ENCODE results near the gene WDR86.

Gene WDR86

DNA sequence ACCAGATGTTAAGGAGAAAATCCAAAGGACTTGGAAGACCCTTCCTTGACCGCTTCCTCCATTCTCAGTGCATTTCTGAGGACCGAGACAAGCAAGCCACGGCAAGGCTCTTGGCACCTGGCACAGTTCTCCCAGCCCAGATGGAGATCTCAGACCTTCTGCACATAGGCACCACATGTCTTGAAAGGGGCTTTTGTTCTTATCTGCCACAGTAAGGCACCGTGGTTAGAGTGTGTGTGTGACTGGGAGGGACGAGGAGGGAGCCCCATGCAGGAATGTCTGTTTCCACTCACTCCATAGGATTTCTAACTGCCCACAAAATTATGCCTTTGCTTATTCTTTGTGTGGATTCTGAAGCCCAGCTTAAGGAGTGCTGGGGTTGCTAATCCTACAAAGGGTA is 10.3 kb upstream of the WDR86 start:
- TF ChIP-seq, protein P1, sequence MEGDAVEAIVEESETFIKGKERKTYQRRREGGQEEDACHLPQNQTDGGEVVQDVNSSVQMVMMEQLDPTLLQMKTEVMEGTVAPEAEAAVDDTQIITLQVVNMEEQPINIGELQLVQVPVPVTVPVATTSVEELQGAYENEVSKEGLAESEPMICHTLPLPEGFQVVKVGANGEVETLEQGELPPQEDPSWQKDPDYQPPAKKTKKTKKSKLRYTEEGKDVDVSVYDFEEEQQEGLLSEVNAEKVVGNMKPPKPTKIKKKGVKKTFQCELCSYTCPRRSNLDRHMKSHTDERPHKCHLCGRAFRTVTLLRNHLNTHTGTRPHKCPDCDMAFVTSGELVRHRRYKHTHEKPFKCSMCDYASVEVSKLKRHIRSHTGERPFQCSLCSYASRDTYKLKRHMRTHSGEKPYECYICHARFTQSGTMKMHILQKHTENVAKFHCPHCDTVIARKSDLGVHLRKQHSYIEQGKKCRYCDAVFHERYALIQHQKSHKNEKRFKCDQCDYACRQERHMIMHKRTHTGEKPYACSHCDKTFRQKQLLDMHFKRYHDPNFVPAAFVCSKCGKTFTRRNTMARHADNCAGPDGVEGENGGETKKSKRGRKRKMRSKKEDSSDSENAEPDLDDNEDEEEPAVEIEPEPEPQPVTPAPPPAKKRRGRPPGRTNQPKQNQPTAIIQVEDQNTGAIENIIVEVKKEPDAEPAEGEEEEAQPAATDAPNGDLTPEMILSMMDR (IDR thresholded peaks at IDR 0.05; ENCODE audit: insufficient read depth, missing control alignments), result no peak

DNA sequence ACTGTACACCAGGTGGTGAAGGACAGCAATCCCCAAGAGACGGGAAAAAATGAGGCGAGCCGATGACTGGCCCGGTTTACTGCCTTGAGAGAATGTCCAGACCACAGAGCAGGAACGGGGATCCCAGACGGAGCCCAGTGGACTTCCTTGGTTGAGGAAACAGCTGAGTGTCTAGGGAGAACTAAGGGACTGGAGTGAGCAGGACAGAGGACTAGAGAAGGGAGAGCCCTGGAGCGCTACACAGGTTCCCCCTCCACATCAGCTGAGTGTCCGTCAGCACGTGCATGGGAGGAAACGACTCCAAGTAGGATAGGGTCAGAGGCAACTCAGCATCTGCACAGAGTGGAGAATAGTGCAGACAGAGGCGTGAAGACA is 7.1 kb upstream of the WDR86 start:
- FAIRE-seq, result no peak
- no peak for DNase-seq (ENCODE audit: insufficient read length, low spot score)
- TF ChIP-seq, protein P1 (IDR thresholded peaks at IDR 0.05; ENCODE audit: insufficient read depth, missing control alignments), result no peak

More for the DNA sequence above, 10.3 kb upstream of the WDR86 start:
- FAIRE-seq (no peak), DNase-seq (ENCODE audit: insufficient read length, low spot score) (no peak)

DNA sequence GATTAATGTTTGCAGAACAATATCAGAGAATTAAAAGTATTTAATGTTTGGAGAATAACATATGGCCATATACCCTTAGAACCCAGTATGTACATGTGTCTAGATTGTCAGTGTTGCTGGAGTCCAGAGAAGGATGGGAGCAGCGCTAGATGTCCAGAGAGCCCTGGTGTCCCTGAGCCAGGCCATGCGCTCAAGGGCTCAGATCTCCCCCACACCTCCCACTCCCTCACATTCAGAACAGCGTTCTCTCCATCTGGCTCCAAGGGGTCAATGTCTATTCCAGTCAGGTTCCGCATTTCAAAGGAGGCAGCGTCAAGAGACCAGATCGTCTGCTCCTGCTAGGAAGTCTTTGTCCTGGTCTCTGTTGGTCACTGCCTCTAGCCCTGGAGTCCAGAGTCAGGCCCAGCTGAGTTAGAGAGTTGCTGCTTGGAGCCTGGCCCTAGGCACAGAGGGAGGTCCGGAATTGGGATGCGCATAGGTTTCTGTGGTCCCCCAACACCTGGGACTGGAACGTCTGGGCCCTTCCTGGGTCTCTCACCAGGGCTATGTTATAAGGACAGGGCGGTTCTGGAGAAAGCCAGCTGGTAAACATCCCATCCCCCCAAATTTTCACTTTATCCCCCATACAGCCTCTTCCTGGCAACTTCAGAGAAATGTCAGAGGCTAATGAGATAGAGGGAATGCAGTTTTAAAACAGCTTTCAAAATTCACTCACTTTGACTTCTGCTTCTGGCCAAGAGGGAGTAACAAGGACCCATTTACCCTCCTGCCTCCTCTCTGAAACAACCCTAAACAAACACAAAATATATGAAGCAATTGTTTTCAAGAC is 6.5 kb upstream of the WDR86 start:
- no peak for FAIRE-seq
- DNase-seq (ENCODE audit: insufficient read length, low spot score), result no peak
- TF ChIP-seq, protein P1 (IDR thresholded peaks at IDR 0.05; ENCODE audit: insufficient read depth, missing control alignments), result no peak

DNA sequence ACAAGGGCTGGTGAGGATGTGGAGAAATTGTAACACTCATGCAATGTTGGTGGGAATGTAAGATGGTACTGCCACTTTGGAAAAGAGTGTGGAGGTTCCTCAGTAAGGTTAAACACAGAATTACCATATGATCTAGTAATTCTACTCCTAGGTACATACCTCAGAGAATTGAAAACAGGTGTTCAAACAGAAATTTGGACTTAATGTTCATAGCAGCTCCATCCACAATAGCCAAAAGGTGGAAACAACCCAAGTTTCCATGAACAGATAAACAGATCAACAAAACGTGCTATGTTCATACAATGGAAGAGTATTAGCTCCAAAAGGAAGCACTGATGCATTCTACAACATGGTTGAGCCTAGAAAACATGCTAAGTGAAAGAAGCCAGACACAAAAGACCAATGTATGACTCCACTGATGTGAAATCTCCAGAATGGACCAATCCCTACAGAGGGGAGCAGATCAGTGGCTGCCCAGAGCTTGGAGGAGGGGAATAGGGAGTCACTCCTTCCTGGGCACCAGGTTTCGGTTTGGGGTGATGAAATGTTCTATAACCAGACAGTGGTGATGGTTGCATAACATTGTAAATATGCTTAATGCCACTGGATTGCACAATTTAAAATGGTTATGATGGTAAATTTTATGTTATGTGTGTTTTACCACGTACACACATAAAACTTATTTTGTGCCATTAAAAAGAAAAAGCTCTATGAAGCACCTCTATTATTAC is 5.7 kb upstream of the WDR86 start:
- TF ChIP-seq, protein P1 (IDR thresholded peaks at IDR 0.05; ENCODE audit: insufficient read depth, missing control alignments), result no peak

DNA sequence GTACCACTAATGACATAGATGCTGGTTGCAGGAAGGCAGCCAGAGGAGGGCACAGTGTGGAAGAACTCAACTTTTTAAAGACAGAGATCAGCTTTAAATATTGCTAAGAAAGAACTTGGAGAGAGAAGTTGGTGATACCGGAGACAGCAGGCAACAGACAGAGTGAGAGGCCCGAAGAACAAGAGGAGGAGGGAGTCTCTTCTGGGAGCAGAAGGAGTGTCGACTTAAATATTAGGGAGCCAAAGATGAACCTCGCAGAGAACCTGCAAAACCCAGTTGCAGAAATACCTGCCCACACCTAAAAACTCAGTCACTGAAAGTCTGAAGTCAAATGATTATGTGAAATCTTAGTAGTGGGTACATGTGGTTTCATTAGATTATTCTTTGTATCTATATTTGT is 3.4 kb upstream of the WDR86 start:
- FAIRE-seq, result no peak
- TF ChIP-seq, protein P1 (IDR thresholded peaks at IDR 0.05; ENCODE audit: insufficient read depth, missing control alignments), result no peak
- no peak for DNase-seq (ENCODE audit: insufficient read length, low spot score)

More for the DNA sequence above, 5.7 kb upstream of the WDR86 start:
- FAIRE-seq, result no peak
- DNase-seq (ENCODE audit: insufficient read length, low spot score), result no peak

DNA sequence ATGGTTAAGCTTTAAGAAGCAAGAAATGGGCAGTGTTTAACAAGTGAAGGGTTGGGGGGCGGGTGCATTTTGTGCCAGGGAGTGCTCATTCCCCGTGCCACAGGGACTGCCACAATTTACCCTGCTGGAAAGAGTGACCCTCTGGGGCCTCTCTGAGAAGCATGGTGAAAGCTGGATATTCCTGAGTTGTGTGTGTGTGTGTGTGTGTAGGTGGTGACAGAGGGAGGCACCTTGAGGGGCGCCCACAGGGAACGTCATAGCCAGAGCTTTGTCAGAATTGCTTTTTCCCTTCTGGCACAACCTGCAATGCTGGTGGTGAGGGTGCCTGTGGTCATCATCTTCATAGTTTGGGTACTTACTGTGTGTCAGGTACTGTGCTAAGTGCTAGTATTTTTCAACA is 2.5 kb upstream of the WDR86 start:
- TF ChIP-seq, protein P1 (IDR thresholded peaks at IDR 0.05; ENCODE audit: insufficient read depth, missing control alignments), result no peak
- FAIRE-seq (no peak), DNase-seq (ENCODE audit: insufficient read length, low spot score) (no peak)

DNA sequence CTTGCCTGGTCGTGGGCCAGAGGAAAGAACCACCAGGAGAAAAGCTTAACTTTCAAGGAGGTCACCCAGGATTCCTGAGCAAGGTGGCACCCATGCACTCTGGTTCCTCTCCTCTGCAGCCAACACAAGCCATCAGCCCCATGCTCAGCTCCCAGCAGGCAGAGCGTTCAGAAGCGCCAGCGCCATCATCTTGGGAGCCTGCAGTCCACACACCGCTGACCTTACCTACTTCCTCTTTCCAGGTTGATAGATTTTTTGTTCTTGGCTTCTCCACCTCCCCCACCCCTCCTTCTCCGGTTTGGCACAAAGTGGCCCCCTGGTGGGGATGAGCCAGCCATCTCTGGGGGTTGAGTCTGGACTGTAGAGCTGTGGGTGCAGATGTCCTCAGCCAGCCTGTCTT is 1.7 kb upstream of the WDR86 start:
- TF ChIP-seq, protein P1 (IDR thresholded peaks at IDR 0.05; ENCODE audit: insufficient read depth, missing control alignments), result no peak
- DNase-seq (ENCODE audit: insufficient read length, low spot score) (no peak), FAIRE-seq (no peak)
